Cardiac septum (tissue), 1 donor: ENCODE results near the gene CSN2. TPM values are rescaled to one million over a fixed set of nuclear protein-coding genes. Genes with fewer than 3 reads are reported as not detected.

Experiments used
- DNase-seq: peaks from one replicate; pipeline ENCODE4 v3.0.0-alpha.2; 2020; ENCODE audit warnings: low spot score
- intact Hi-C: fragments of 100-400 bp; cut with DNase I; formaldehyde crosslinking; loops from one replicate; pipeline ENCODE4 v1.14.0; 2022
- total RNA-seq: library from RNA; stranded (reverse); fragmentation: NEBNext Ultra II Directional; extraction: Animal tissue kit (Norgen Biotek cat#: 25700); gene quantifications from one replicate; pipeline ENCODE4 v1.2.1, GENCODE V29; 2021
- donor health status: DM: no; HTN: no; CAD: no.

The CSN2 gene
- total RNA-seq, 1 donor from 2014 or later, result not detected

DNA sequence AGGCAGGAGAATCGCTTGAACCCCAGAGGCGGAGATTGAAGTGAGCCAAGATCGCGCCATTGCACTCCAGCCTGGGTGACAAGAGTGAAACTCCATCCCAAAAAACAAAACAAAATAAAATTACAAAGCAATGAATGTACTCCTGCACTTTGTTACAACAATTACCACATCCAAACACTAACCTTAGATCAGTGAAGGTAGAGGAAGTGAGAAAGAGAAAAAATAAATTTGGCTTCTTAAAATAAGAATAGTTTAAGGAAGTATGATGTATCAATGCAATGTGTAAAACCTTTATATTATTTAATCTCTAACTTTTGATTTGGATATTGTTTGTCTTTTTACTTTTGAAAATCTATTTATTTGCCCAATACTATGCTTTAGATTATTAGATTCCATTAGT is 56.3 kb downstream of the CSN2 start:
- intact Hi-C loops, result no loop called here
- DNase-seq, result no peak

DNA sequence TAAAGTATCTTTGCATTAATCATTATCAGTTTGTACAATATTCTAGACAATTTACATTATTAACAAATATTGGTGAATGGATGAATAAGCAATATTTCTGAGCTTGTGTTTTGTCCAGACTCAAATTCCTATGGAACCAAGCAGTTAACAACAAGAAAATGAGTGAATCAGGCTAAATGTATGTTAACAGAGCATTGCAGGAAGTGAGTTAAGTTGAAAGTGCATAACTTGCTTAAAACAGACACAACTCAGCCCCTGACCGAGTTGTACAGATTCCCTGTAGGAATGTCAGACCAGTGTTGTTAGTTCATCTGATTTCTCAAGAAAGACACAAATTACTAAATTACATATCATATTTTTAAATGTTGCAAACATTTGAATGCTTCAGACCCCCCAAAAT is 58.4 kb downstream of the CSN2 start:
- no peak for DNase-seq
- intact Hi-C loops, result no loop called here

Other genes with a start within 250 kb of the CSN2 start
- 0.59 TPM for gene SULT1B1, start 205.1 kb downstream of the CSN2 start, total RNA-seq
- gene SULT1E1, start 105.6 kb downstream of the CSN2 start, total RNA-seq, result not detected
- gene CSN1S1, start 34.7 kb downstream of the CSN2 start, total RNA-seq, result not detected
- gene STATH, start 30.2 kb upstream of the CSN2 start, total RNA-seq, result not detected
- not detected for gene HTN3, start 62.7 kb upstream of the CSN2 start, total RNA-seq
- gene HTN1, start 84.7 kb upstream of the CSN2 start, total RNA-seq, result not detected
- not detected for gene PRR27, start 188.5 kb upstream of the CSN2 start, total RNA-seq
- not detected for gene ODAM, start 230.0 kb upstream of the CSN2 start, total RNA-seq